Liver (tissue), 9 donors: ENCODE measurements around the gene PHC2. TPM values are rescaled to one million over a fixed set of nuclear protein-coding genes. Genes with fewer than 3 reads are reported as not detected.

Experiments
- DNase-seq: peaks from one replicate; pipeline ENCODE4 v3.0.0-alpha.2; 2017; ENCODE audit warnings: low spot score
- H3K27ac ChIP-seq, 2 donors: one replicate each; pipeline ENCODE4 v1.7.0; 2013; ENCODE audit warnings: inconsistent platforms in 2 of 2, low read length in 2 of 2, control low read depth in 1 of 2, low read depth in 1 of 2, mild to moderate bottlenecking in 1 of 2
- H3K27me3 ChIP-seq, 4 donors: one replicate each; pipeline versions ENCODE4 v1.6.1 to v1.7.0; 2013; ENCODE audit warnings: low read length in 3 of 4, inconsistent platforms in 1 of 4, mild to moderate bottlenecking in 1 of 4, moderate library complexity in 1 of 4; ENCODE audit not compliant: control insufficient read depth in 4 of 4, insufficient read depth in 4 of 4
- H3K36me3 ChIP-seq, 4 donors: one replicate each; pipeline versions ENCODE4 v1.6.1 to v1.7.0; 2013; ENCODE audit warnings: low read length in 3 of 4, mild to moderate bottlenecking in 3 of 4, low read depth in 1 of 4, moderate library complexity in 1 of 4; ENCODE audit not compliant: control insufficient read depth in 4 of 4, insufficient read depth in 3 of 4
- H3K4me1 ChIP-seq, 4 donors: one replicate each; pipeline versions ENCODE4 v1.6.1 to v1.7.0; 2013; ENCODE audit warnings: low read length in 3 of 4, mild to moderate bottlenecking in 3 of 4, moderate library complexity in 1 of 4; ENCODE audit not compliant: control insufficient read depth in 4 of 4, insufficient read depth in 4 of 4
- H3K4me3 ChIP-seq, 3 donors: one replicate each; pipeline versions ENCODE4 v1.6.1 to v1.7.0; 2013; ENCODE audit warnings: low read length in 3 of 3, control low read depth in 1 of 3, low read depth in 1 of 3, mild to moderate bottlenecking in 1 of 3
- H3K9ac ChIP-seq, 2 donors: one replicate each; pipeline ENCODE4 v1.7.0; 2013; ENCODE audit warnings: low read length in 2 of 2, mild to moderate bottlenecking in 2 of 2, moderate library complexity in 2 of 2, control low read depth in 1 of 2, low read depth in 1 of 2
- H3K9me3 ChIP-seq, 4 donors: one replicate each; pipeline versions ENCODE4 v1.6.1 to v1.7.0; 2013; ENCODE audit warnings: low read length in 3 of 4; ENCODE audit not compliant: control insufficient read depth in 4 of 4
- ATF3 ChIP-seq: IDR thresholded peaks from 2 replicates; pipeline ENCODE4 v1.6.1; 2016; ENCODE audit warnings: antibody characterized with exemption
- CTCF ChIP-seq: fragments of 150-350 bp; IDR thresholded peaks from 2 replicates; pipeline ENCODE4 v1.5.1; 2017; ENCODE audit warnings: improper control_type of control experiment, low read depth, low read length; ENCODE audit not compliant: missing input control
- EGR1 ChIP-seq, 2 donors: IDR thresholded peaks; 2 replicates each; pipeline ENCODE4 v1.6.1; 2016 to 2018; ENCODE audit warnings: antibody characterized with exemption in 2 of 2, low read depth in 2 of 2
- FOXA2 ChIP-seq: IDR thresholded peaks from 2 replicates; pipeline ENCODE4 v1.6.1; 2016; ENCODE audit warnings: antibody characterized with exemption
- GABPA ChIP-seq, 2 donors: IDR thresholded peaks in 1 of 2; conservative IDR thresholded peaks in 1 of 2; 2 replicates each; pipeline ENCODE4 v1.6.1; 2016; ENCODE audit warnings: antibody characterized with exemption in 2 of 2, mild to moderate bottlenecking in 1 of 2, moderate library complexity in 1 of 2
- HNF4A ChIP-seq, 2 donors: conservative IDR thresholded peaks; 2 replicates each; pipeline ENCODE4 v1.6.1; 2016; ENCODE audit warnings: antibody characterized with exemption in 2 of 2, mild to moderate bottlenecking in 2 of 2
- HNF4G ChIP-seq: IDR thresholded peaks from 2 replicates; pipeline ENCODE4 v1.6.1; 2016; ENCODE audit warnings: antibody characterized with exemption
- JUND ChIP-seq, 2 donors: IDR thresholded peaks; 2 replicates each; pipeline ENCODE4 v1.6.1; 2016; ENCODE audit warnings: antibody characterized with exemption in 2 of 2
- MAX ChIP-seq: IDR thresholded peaks from 2 replicates; pipeline ENCODE4 v1.6.1; 2016; ENCODE audit warnings: antibody characterized with exemption
- NR2F2 ChIP-seq: IDR thresholded peaks from 2 replicates; pipeline ENCODE4 v1.6.1; 2016; ENCODE audit warnings: antibody characterized with exemption
- RAD21 ChIP-seq, 2 donors: IDR thresholded peaks; 2 replicates each; pipeline ENCODE4 v1.6.1; 2016; ENCODE audit warnings: antibody characterized with exemption in 2 of 2, mild to moderate bottlenecking in 2 of 2
- REST ChIP-seq: IDR thresholded peaks from 2 replicates; pipeline ENCODE4 v1.6.1; 2016; ENCODE audit warnings: antibody characterized with exemption, mild to moderate bottlenecking
- RXRA ChIP-seq, 2 donors: IDR thresholded peaks; 2 replicates each; pipeline ENCODE4 v1.6.1; 2017 to 2018; ENCODE audit warnings: antibody characterized with exemption in 2 of 2, mild to moderate bottlenecking in 1 of 2
- SP1 ChIP-seq: IDR thresholded peaks from 2 replicates; pipeline ENCODE4 v1.6.1; 2018; ENCODE audit warnings: antibody characterized with exemption, mild to moderate bottlenecking
- TAF1 ChIP-seq: conservative IDR thresholded peaks from 2 replicates; pipeline ENCODE4 v1.6.1; 2016; ENCODE audit warnings: antibody characterized with exemption, mild to moderate bottlenecking
- YY1 ChIP-seq: IDR thresholded peaks from 2 replicates; pipeline ENCODE4 v1.6.1; 2016; ENCODE audit warnings: antibody characterized with exemption, mild to moderate bottlenecking
- ZBTB33 ChIP-seq: IDR thresholded peaks from 2 replicates; pipeline ENCODE4 v1.6.1; 2016; ENCODE audit warnings: antibody characterized with exemption
- WGBS: extraction: QIAGEN DNeasy Blood & Tissue Kit; methylation state at CpG from one replicate; pipeline ENCODE4 v1.1.7; 2013; 5-methylcytosine and 5-hydroxymethylcytosine counted together
- polyA plus RNA-seq, 2 donors: library from polyadenylated mRNA; stranded (reverse) in 1 of 2; unstranded in 1 of 2; fragments of 200-250 nt in 1 of 2; fragments of >200 nt in 1 of 2; fragmentation: Nextera tagmentation in 1 of 2; extraction: Ambion mirVana in 1 of 2; gene quantifications; one replicate each; pipeline versions ENCODE4 v1.2.1 to v1.2.3, GENCODE V29; 2013 to 2015
- total RNA-seq, 2 donors: library from RNA; depleted of rRNA; stranded (reverse); fragments of >200 nt; gene quantifications; one replicate each; pipeline ENCODE4 v1.2.3, GENCODE V29; 2014
- donor health status: healthy.
- donor health status: healthy.
- donor health status: healthy.
- donor health status: healthy.
- donor health status: healthy.

Gene PHC2
- total and polyA plus RNA-seq, 4 donors = 19.1 to 67.8 (median 44.7) TPM

GRCh38 chr1:33296824-33297223 is 134.1 kb downstream of the PHC2 start:
- Histone ChIP-seq H3K9me3 (no peaks in the 10 kb centered on the region), H3K27me3 (no peaks in the 10 kb centered on the region), H3K9ac (no peak overlapping the region), H3K4me3 (no peak overlapping the region), H3K27ac (peak overlapping the region; percentile 60 to 72), H3K4me1 (peaks cover 6 to 30% (median 18%) of the 10 kb centered on the region in 4 donors), H3K36me3 (peaks cover 0 to 9% (median 5%) of the 10 kb centered on the region in 4 donors)
- DNase-seq = no peak
- TF ChIP-seq JUND (IDR thresholded peaks at IDR 0.05) (peak in 1 of 2 donors; percentile 23), RXRA (IDR thresholded peaks at IDR 0.05) (peak; percentile 76 to 87), ZBTB33 (peak; percentile 17), NR2F2 (no peak), RAD21 (IDR thresholded peaks at IDR 0.05) (peak in 1 of 2 donors; percentile 8), EGR1 (IDR thresholded peaks at IDR 0.05; ENCODE audit: low read depth in 2 of 2) (no peak), HNF4G (no peak), SP1 (peak; percentile 26), HNF4A (conservative IDR thresholded peaks at IDR 0.05) (peak; percentile 38 to 66), REST (no peak)
- 49% methylated on average over 4 of the region's 4 CpGs for whole genome bisulfite sequencing

GRCh38 chr1:33296082-33296458 is 134.8 kb downstream of the PHC2 start:
- Histone ChIP-seq H3K36me3 (peaks cover 0 to 9% (median 5%) of the 10 kb centered on the region in 4 donors), H3K27ac (peak overlapping the region; percentile 60 to 72)
- WGBS = 39% methylated on average over 9 of the region's 9 CpGs

More at GRCh38 chr1:33296082-33296458, 134.8 kb downstream of the PHC2 start:
- Histone ChIP-seq H3K4me1 (peaks cover 6 to 29% (median 18%) of the 10 kb centered on the region in 4 donors), H3K9ac (no peak overlapping the region), H3K4me3 (no peak overlapping the region), H3K27me3 (no peaks in the 10 kb centered on the region), H3K9me3 (no peaks in the 10 kb centered on the region)
- DNase-seq = no peak
- TF ChIP-seq GABPA (IDR thresholded peaks at IDR 0.05 in 1 of 2, conservative IDR thresholded peaks at IDR 0.05 in 1 of 2) (no peak), RXRA (IDR thresholded peaks at IDR 0.05) (peak in 1 of 2 donors; percentile 39), CTCF (peak; percentile 12), YY1 (peak; percentile 1), SP1 (peak; percentile 37), HNF4A (conservative IDR thresholded peaks at IDR 0.05) (peak; percentile 55 to 74), TAF1 (no peak), ATF3 (no peak), REST (no peak), MAX (no peak), NR2F2 (no peak), FOXA2 (no peak), HNF4G (no peak), EGR1 (IDR thresholded peaks at IDR 0.05; ENCODE audit: low read depth in 2 of 2) (peak in 1 of 2 donors; percentile 27), ZBTB33 (no peak), JUND (IDR thresholded peaks at IDR 0.05) (peak in 1 of 2 donors; percentile 6)
